Hematopoietic multipotent progenitor cell treated with erythropoietin and hydrocortisone succinate and interleukin-3 and kit ligand, for 4 days (in vitro differentiated cells): ENCODE results near the gene PSPN.

Experiments
- DNase-seq: peaks from one replicate; pipeline ENCODE4 v3.0.0-alpha.2; 2015

Gene PSPN

DNA sequence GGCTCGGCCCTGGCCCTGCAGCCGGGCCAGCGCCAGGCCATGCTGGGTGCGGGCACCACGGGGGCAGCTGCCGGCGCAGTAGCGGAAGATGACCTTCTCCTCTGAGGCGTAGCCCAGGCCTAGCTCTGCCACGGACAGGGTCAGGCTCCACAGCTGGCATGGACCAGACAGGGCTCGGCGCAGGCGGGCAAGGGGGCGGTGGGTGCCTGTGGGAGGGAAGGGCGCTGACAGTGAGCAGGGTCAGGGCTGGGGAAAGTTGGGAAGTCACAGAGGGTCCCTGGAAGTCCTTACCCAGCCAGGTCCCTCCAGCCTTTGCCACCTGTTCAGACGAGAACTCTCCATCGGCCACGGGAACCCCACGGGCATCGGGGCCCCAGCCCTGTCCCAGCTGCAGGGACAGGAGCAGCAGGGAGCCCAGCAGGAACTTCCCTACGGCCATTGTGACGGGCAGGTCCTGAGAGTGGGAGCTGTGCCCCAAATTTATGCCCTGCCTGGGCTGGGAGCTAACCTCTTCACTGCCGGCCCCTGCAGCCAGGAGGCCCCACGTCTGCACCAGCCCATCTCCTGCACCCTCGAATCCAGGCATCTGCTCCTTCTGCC, at the start of gene PSPN:
Gene PSPN, minus strand, starts transcription at position 523 of the 600 bp plus-strand sequence. Its CDS starts 84 bp downstream, at position 439.
- DNase-seq: no peak

DNA sequence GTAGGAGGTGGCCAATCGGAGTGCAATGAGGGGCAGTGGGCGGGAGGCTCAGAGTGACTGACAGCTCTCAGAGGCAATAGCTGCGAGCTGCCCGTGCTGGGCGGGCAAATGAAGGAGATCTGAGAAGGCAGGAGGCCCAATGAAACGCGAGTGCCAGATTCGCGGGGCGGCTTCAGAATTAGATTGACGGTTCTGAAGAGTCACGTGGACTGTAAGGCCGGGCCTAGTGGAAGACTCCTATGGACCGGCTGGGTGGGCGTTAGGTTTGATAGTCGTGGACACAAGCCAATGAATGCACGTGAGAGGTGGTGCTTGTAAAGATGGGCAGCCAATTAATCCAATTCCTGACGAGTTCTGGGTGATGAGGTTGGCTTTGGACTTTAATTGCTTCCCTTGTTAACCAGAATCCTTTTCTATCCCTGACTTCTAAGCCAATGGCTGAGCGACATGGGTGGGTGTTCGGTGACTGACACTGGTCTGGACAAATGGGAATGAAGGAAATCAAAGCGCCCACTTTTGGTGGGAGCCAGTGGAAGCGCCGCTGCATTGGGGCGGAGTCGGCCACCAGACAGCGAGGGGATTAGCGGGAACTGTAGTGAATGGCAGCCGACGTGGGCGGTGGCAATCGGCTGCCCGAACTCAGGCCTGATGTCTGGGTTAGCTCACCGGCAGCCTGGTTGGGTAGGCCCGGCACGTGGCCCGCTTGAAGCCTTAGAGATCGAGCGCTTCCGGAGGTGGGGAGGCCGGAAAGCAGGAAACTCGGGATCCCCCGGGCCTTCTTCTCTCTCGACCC, 49.4 kb upstream of the PSPN start:
- peak; percentile 100 for DNase-seq

DNA sequence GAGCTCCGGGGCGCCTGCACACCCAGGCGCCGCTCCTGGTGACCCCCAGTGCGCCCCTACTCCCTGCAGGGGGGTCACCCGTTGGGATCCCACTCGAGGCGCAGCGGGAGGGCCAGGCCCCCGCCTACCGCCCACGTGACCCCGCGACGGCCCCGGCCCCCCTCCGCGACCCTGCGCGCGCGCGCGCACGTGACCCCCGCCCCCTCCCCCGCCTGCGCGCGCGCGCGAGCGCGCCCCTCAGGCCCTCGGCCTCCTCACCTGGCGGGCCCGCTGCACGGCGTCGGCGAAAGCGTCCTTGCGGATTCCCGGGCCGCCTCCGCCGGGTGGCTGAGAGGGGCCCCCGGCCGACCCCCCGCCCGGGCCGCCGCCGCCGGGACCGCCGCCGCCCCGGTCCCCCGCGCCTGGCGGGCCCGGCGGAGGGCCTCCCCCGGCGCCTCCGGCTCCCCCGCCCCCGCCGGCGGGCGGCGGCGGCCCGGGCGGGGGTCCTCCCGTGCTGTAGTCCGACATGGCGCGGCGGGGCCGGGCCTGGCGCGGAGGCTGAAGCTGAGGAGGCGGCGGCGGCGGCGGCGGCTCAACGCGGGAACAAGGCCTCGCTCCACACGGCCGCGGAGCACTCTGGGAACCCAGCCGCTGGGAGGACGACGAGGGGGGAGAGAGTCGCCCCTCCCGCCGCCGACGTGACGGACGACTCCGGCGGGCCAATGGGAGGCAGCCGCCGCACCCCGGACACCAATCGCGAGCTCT, 48.6 kb upstream of the PSPN start, which contains the start of gene KHSRP:
Gene KHSRP, minus strand, starts transcription at position 617 of the 744 bp plus-strand sequence. Its CDS starts 110 bp downstream, at position 507.
- peak; percentile 55 for DNase-seq

- DNase-seq: peak; percentile 83
These were observed 47.9 kb upstream of the PSPN start for GRCh38 chr19:6423499-6424194.

- DNase-seq: no peak
These were observed 45.6 kb upstream of the PSPN start for GRCh38 chr19:6421075-6422014.

DNA sequence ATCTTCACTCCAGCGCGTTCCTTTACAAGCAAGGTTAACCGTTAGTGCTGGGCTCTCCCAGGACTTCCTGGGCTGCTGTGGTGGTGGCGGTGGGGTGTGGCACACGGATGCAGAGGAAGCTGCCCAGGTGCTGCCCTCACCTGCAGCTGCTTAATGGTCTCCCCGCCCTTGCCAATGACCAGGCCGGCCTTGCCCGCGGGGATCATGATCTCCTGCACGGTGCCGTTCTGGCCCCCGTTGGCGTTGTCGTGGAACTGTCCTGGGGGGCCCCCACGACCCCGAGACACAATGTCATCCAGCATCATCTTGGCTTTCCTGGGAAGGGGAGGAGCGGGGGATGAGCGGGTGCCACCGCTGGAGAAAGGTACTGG, 42.8 kb upstream of the PSPN start:
- DNase-seq: no peak

GRCh38 chr19:6417713-6418561, 42.2 kb upstream of the PSPN start:
- DNase-seq: no peak

- no peak for DNase-seq
These were observed 41.1 kb upstream of the PSPN start for GRCh38 chr19:6416658-6417405.

GRCh38 chr19:6415591-6416190, 40.0 kb upstream of the PSPN start:
- no peak for DNase-seq

DNA sequence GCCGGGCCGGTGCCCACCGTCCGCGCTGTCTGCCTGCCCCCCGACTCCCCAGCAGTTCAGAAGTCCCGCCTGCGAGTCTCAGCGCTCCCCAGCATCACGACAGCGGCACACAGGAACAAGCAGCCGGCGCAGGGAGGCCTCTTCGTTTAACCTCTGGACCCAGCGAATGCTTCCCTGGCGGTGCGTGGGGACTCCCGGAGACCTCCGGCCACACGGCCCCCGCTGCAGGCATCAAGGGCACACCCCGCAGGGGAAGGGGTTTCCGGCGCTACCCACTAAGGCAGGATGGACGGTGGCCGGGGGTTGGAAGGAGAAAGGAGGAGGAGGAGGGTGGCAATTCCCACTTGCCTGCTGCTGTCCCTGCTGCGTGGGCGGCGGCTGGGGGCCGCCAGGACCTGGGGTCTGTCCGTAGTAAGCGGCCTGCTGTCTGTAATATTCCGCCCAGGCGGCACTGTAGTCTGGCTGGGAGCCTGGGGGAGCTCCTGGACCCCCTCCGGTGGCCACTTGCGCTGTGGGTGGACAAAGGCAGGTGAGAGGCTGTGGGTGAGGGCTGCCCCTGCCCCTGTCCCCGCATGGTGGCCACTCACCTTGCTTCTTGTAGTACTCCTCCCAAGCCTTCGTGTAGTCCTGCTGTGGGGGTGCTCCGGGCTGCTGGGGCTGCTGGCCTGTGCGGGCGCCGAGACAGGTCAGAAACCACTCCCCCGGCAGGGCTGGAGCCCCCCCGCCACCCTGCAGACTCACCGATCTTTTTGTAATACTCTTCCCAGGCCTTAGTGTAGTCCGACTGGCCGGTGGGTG, 39.3 kb upstream of the PSPN start:
- DNase-seq: no peak

DNA sequence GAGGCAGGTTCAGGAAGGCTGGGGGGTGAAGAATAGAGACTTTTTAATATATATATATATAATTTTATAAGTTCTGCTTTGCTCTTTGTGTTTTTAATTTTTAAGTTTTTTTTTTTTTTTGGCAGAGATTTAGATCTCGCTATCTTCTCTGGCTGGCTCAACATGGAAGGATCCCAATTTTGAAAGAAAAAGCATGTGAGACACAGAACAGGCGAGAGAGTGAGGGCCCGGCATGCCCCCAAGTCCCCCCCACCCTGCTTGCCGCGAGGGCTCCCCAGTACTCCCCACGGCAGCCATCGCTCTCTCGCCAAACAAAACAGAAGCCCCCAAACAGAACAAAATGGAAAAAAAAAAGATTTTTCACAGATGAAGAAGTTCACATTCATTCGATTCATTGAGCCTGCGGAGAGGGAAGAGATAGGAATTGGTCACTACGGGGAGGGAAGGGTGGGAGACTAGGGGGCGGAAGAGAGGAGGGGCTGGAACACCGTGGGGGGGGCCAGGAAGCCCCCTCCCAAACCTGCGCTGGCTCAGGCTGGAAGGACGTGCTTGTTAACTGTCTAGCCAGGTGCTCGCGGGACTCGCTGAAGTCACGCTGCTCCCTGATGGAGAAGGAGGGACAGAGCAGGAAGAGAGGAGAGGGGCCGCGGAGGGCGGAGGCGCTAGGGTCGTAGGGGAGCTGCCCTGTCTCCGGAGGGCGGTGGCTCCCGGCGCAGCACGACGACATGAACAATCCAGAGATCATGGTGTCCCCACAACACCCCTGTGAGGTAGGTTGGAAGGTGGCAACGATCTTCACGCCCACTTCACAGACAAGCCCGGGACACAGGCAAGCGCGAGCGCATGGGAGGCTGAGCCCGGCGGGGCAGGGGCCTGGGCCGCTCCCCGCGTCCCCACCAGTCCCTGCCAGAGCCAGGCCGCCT, 38.2 kb upstream of the PSPN start:
- no peak for DNase-seq

DNA sequence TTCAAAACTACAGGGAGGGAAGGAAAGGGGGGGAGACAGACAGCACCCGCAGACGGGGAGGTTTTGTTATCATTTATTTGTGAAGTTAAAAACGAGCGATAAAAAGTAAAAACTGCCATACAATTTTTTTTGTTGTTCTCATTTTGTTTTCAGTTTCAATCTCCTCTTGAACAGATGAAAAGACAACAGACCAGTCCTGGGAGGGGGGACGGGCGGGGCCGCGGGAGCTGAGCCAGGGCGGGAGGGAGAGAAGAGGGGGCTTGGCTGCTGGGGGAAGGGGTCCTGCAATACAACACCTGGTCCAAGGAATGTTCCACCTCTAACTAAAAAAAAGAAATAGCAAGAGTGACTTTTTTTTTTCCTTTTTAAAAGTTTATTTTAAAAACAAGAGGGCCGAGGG, 37.6 kb upstream of the PSPN start:
- no peak for DNase-seq

- DNase-seq: peak; percentile 52
These were observed 36.8 kb upstream of the PSPN start for GRCh38 chr19:6412447-6413091.

DNA sequence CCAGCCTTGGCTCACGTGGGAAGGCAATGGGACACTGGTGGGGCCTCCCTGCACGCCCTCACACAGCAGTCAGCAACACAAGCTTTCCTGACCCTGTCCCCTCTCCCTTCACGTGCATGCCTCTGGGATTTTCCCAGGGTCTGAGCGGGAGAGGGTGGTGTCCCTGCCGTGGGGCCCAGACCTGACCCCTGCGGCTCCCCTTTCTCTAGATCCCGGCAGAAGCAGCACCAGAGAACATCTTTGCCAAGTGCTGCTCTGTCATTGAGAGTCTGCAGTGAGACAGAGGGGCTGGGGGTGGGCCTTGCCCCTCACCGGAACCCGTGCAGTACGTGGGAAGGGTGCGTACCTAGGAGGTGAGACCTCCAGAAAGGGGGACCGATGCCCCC, 36.3 kb upstream of the PSPN start:
- no peak for DNase-seq

GRCh38 chr19:6409346-6409745, 33.6 kb upstream of the PSPN start:
- DNase-seq: no peak

- no peak for DNase-seq
These were observed 30.7 kb upstream of the PSPN start for GRCh38 chr19:6406401-6406800.
